SK-N-MC (cell line): ENCODE data around the gene PDE4D.
A peak's percentile ranks its signal among the peaks of the same experiment; 100 is the strongest.

Experiments
- DNase-seq: peaks from one replicate; pipeline ENCODE4 v3.0.0-alpha.2; 2011; ENCODE audit warnings: low read depth, low spot score
- H3K27ac ChIP-seq: fragments of 200-600 bp; sonication (generic); 2 replicates; pipeline ENCODE4 v1.5.1; 2016; ENCODE audit warnings: mixed run types
- H3K36me3 ChIP-seq: fragments of 200-600 bp; sonication (generic); 2 replicates; pipeline ENCODE4 v1.6.1; 2017; ENCODE audit warnings: antibody characterized with exemption, low read length, mixed read lengths; ENCODE audit not compliant: insufficient read depth
- H3K4me3 ChIP-seq: fragments of 200-600 bp; sonication (generic); 2 replicates; pipeline ENCODE4 v1.5.1; 2016
- H3K9ac ChIP-seq: fragments of 200-600 bp; sonication (generic); 2 replicates; pipeline ENCODE4 v1.8.0; 2017; ENCODE audit warnings: mixed run types, mixed read lengths; ENCODE audit not compliant: insufficient read length
- H3K9me3 ChIP-seq: fragments of 200-600 bp; sonication (generic); 2 replicates; pipeline ENCODE4 v1.6.1; 2017; ENCODE audit warnings: low read depth, mild to moderate bottlenecking, antibody characterized with exemption, low read length, moderate library complexity, mixed read lengths
- EZH2 ChIP-seq: fragments of 200-600 bp; sonication (generic); IDR thresholded peaks from one replicate; pipeline ENCODE4 v1.6.1; 2017; ENCODE audit warnings: antibody characterized with exemption
- FOXP2 ChIP-seq: optimal IDR thresholded peaks from 2 replicates; pipeline ENCODE3; 2011; ENCODE audit warnings: mild to moderate bottlenecking, moderate library complexity; ENCODE audit not compliant: insufficient read depth; ENCODE audit errors: extremely low read length, control extremely low read depth
- POLR2AphosphoS5 ChIP-seq: IDR thresholded peaks from 2 replicates; pipeline ENCODE4 v1.6.1; 2012; ENCODE audit warnings: mild to moderate bottlenecking, low read depth, low read length, borderline replicate concordance

The PDE4D gene

DNA sequence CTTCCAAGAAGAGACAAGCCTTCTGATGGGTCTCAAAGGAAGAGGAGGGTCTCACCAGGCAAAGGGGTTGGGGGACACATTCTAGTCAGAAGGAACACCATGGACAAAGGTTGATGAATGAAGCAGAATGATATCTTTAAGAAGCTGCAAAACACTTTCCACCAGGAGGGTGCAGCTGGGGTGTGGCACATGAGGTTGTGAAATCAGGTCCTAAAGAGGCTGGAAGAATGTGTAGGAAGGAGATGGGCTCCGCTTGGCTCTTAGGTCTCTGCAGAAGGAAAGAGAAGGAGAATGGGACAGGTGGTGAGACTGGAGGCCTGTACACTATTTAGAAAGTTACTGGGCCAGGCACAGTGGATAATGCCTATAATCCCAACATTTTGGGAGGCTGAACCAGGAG is 328.6 kb downstream of the PDE4D start:
- TF ChIP-seq EZH2 = no peak
- Histone ChIP-seq H3K36me3 (no peaks in the 10 kb centered on the region), H3K9me3 (no peaks in the 10 kb centered on the region), H3K9ac (no peak overlapping the region), H3K27ac (no peak overlapping the region), H3K4me3 (no peak overlapping the region)
- no peak for DNase-seq

DNA sequence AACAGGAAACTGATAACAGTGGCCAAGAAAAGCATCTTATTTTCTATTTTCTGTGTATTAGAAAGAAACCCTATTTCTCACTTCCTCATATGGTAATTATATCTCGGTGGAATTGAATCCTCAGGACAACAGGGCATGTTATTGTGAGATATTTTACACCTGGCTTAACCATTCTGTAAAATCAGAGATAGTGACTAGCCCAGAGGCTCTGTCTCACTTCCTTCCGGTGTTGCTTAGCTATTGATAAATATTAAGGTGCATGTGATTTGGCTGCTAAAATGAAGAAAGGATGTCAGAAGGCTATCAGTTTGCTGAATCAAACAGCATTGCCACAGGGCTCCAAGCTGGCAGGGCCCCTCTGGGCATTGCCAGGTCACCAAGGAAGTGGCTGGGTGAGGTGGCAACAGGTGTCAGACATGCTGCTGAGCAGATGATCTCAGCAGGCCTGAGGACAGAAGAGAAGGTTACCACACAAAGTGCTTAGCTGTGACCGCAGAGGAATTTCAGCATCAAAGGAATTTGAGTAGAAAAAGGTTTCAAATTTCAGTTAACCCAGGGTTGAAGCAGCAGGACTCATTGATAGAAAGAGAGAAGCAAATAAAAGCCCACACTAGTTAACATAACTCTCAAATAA is 330.7 kb downstream of the PDE4D start:
- Histone ChIP-seq H3K9me3 (no peaks in the 10 kb centered on the region), H3K9ac (no peak overlapping the region), H3K36me3 (no peaks in the 10 kb centered on the region), H3K4me3 (no peak overlapping the region), H3K27ac (no peak overlapping the region)
- no peak for DNase-seq
- no peak for TF ChIP-seq FOXP2
- no peak for TF ChIP-seq POLR2AphosphoS5

DNA sequence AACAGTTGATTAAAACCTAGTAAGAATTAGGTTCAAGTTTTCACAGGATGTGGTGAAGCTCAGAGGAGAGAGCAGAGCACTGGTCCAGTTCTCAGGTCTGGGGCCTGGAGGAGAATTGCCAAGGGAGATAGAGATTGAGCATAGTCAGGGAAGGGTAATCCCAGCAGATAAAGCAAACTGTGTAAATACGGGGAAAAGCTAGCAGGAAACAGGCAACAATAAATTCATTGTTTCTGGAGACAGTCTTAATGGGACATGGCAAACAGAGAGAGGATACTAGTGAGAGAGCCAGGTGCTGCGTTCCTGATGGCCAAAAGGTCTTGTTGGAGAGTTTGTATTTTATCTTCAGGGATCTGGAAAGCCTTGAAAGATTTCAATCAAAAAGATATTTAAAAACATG is 333.0 kb downstream of the PDE4D start:
- DNase-seq = no peak
- Histone ChIP-seq H3K9me3 (no peaks in the 10 kb centered on the region), H3K27ac (no peak overlapping the region), H3K4me3 (no peak overlapping the region), H3K9ac (no peak overlapping the region), H3K36me3 (no peaks in the 10 kb centered on the region)
- TF ChIP-seq FOXP2 (no peak), POLR2AphosphoS5 (no peak), EZH2 (no peak)

DNA sequence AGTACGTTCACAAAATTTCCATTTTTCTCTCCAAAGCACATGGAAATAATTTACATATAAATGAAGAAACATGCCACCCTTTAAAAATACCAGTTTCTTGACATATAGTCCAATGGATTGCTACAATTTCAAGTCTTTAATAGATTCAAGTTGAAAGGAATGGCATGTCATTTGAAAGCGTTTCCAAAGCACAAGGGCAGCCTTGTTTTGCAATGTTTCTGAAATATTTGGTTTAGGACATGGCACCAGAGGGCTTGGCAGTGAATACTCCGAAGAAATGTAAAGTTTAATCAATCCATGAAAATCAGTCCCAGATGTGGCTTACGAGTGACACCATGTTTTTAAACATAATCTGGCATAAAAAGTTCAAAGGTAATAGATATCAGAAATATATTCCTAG is 333.7 kb downstream of the PDE4D start:
- Histone ChIP-seq H3K36me3 (no peaks in the 10 kb centered on the region), H3K9me3 (no peaks in the 10 kb centered on the region), H3K27ac (peak overlapping the region; percentile 88), H3K9ac (no peak overlapping the region), H3K4me3 (peak overlapping the region; percentile 55)
- peak; percentile 24 for DNase-seq
- TF ChIP-seq EZH2 (no peak), FOXP2 (no peak), POLR2AphosphoS5 (no peak)

DNA sequence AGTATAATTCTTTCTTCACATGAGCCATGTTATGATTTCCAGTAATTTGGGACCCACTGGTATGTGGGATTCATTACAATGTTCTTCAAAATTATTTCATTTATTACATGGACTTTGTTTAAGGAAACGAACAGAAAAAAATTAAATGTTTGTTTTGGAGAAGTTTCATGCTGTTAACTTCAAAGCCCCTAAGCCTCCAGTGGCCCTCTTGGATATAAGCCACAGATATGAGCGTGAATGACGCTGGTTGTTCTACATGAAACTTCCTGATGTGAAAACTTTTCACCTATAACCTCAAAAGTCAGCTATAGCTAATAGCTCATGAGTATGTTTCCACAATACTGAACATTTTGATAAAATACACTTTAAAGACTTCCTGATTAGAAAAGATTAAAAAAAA is 334.2 kb downstream of the PDE4D start:
- Histone ChIP-seq H3K9me3 (no peaks in the 10 kb centered on the region), H3K36me3 (no peaks in the 10 kb centered on the region), H3K4me3 (peak overlapping the region; percentile 55), H3K27ac (peak overlapping the region; percentile 88), H3K9ac (no peak overlapping the region)
- TF ChIP-seq EZH2 (no peak), FOXP2 (no peak), POLR2AphosphoS5 (no peak)
- DNase-seq = no peak

DNA sequence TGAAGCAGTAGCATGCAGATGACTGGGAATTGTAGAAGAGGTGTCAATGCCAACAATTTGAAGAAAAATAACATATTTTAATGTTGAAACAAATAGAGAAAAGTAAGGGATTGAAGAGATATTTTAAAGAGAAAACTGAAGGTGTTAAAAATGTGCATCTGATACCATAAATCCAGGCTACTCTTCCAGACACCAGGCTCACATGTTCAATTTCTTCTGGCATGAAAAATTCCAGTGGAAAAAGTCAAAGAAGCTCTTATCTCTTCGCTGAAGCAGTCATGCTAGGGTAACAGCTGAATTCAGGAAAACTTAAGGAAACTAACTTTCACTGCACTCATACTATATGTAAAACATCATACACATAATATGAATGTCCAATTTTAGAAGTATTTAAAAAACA is 335.0 kb downstream of the PDE4D start:
- TF ChIP-seq EZH2 = no peak
- TF ChIP-seq FOXP2 = no peak
- TF ChIP-seq POLR2AphosphoS5 = no peak
- DNase-seq = no peak
- no peaks in the 10 kb centered on the region for H3K36me3 ChIP-seq
- no peaks in the 10 kb centered on the region for H3K9me3 ChIP-seq
- H3K4me3 ChIP-seq = no peak overlapping the region
- no peak overlapping the region for H3K27ac ChIP-seq
- H3K9ac ChIP-seq = no peak overlapping the region

DNA sequence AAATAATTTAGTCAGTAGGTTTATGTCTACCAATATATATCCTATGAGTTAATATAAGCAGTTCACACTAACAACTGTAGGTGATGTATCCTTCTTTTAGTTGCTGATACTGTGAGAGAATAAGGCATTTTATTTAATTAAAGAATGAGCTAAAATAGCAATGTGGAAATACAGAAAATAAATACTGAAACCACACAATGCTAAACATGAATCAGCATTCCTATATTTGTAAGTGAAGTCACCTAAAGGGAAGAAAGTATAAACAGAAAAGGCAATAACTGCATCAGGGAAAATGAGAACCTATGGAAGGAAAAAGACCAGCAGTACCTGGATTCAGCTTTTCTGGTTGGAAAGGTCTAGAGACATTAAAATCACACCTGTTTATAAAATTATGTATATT is 336.0 kb downstream of the PDE4D start:
- Histone ChIP-seq H3K9ac (no peak overlapping the region), H3K9me3 (no peaks in the 10 kb centered on the region), H3K4me3 (no peak overlapping the region), H3K27ac (no peak overlapping the region), H3K36me3 (no peaks in the 10 kb centered on the region)
- DNase-seq = no peak
- TF ChIP-seq POLR2AphosphoS5 = no peak
- TF ChIP-seq FOXP2 = no peak
- TF ChIP-seq EZH2 = no peak

DNA sequence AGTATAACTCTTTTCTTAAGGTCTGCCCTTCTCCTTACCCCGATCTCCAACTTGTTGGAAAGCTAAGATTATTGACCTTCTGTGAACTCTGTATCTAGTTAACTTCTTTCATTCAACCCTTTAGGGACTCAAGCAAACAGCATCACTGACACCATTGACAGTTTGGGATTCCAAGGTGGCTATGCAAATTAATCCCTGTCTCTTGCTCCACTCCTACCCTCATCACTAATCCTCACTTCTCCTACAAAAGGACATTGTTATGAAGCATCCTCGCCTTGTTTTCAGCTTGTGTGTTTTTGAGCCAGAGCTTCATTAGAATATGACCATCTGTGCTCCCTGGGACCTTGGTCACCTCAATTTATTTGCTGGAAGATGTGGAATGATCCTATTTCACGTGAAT is 337.9 kb downstream of the PDE4D start:
- no peak for DNase-seq
- TF ChIP-seq POLR2AphosphoS5 (no peak), FOXP2 (no peak), EZH2 (no peak)
- H3K36me3 ChIP-seq = no peaks in the 10 kb centered on the region
- no peak overlapping the region for H3K9ac ChIP-seq
- H3K9me3 ChIP-seq = no peaks in the 10 kb centered on the region
- no peak overlapping the region for H3K4me3 ChIP-seq
- no peak overlapping the region for H3K27ac ChIP-seq

DNA sequence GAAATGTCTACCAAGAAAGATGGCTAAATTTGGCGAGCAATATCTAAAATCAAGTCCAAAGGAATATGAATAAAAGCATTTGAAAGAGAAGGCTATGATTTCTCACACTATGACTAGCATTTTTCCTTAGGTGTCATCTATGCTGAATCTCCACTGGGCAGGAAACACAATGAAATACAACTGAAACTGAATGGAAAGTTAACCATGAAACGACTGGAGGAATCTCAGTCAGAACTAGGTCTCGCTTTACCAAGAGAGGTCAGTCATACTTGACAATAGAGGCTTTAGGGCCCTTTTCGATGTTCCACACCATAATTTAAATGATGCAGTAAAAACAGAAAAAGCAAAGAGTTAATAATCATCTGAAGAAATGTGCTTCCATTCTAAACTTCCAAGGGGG is 339.0 kb downstream of the PDE4D start:
- no peaks in the 10 kb centered on the region for H3K36me3 ChIP-seq
- no peak overlapping the region for H3K4me3 ChIP-seq
- H3K9me3 ChIP-seq = no peaks in the 10 kb centered on the region
- DNase-seq = no peak
- TF ChIP-seq POLR2AphosphoS5 (no peak), EZH2 (no peak), FOXP2 (no peak)
- H3K27ac ChIP-seq = no peak overlapping the region
- H3K9ac ChIP-seq = no peak overlapping the region

DNA sequence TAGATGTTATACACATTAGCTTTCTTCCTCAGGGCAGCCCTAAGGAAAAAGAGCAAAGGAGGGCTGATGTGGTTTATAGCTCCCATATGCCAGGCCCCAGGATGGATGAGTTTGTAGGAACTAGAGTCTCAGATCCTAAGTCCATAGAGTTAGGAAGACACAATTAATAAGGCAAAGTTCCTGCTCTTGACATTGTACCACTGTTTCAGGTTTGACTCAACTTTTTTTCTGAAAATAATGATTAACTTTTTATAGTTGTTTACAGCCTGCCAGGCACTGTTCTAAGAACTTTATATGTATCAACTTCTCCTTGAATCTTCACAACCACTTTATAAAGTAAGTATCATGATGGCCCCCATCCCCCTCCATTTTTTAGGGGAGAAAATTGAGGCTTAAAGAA is 339.5 kb downstream of the PDE4D start:
- Histone ChIP-seq H3K9ac (no peak overlapping the region), H3K9me3 (no peaks in the 10 kb centered on the region), H3K4me3 (no peak overlapping the region), H3K36me3 (no peaks in the 10 kb centered on the region), H3K27ac (no peak overlapping the region)
- no peak for DNase-seq
- TF ChIP-seq EZH2 (no peak), FOXP2 (no peak), POLR2AphosphoS5 (no peak)
